Esophagus squamous epithelium (tissue), 5 donors: Measurements from ENCODE around the gene TMOD1. TPM values are rescaled to one million over a fixed set of nuclear protein-coding genes. Genes with fewer than 3 reads are reported as not detected.

Experiments
- DNase-seq: peaks from one replicate; lab custom pipeline; 2025; lab: John Stamatoyannopoulos, UW
- H3K27ac ChIP-seq, 4 donors: fragments of 200-600 bp; sonication (generic); one replicate each; pipeline ENCODE4 v1.5.1; 2016 to 2019; ENCODE audit warnings: mild to moderate bottlenecking in 1 of 4
- H3K27me3 ChIP-seq, 4 donors: fragments of 200-600 bp; sonication (generic); 1 replicate in 3 of 4; 2 replicates in 1 of 4; pipeline versions ENCODE4 v1.5.1 to v1.6.0; 2017 to 2021; ENCODE audit warnings: antibody characterized with exemption in 1 of 4
- H3K36me3 ChIP-seq, 3 donors: fragments of 200-600 bp; sonication (generic); one replicate each; pipeline ENCODE4 v1.5.1; 2016 to 2019
- H3K4me1 ChIP-seq, 3 donors: fragments of 200-600 bp; sonication (generic); one replicate each; pipeline ENCODE4 v1.5.1; 2017 to 2019
- H3K4me3 ChIP-seq, 4 donors: fragments of 200-600 bp; sonication (generic); 1 replicate in 3 of 4; 2 replicates in 1 of 4; pipeline ENCODE4 v1.5.1; 2016 to 2019; ENCODE audit warnings: mild to moderate bottlenecking in 2 of 4, moderate library complexity in 1 of 4
- H3K9me3 ChIP-seq, 3 donors: fragments of 200-600 bp; sonication (generic); one replicate each; pipeline ENCODE4 v1.5.1; 2016 to 2019
- CTCF ChIP-seq, 6 experiments: fragments of 450-650 bp in 4 of 6; fragments of 200-600 bp in 2 of 6; sonication (generic) in 2 of 6; IDR thresholded peaks; one replicate each; pipeline ENCODE4 v1.5.1; 2016 to 2019; ENCODE audit warnings: antibody characterized with exemption in 6 of 6, mild to moderate bottlenecking in 4 of 6, moderate library complexity in 4 of 6
- POLR2A ChIP-seq, 4 donors: fragments of 450-650 bp; IDR thresholded peaks; one replicate each; pipeline ENCODE4 v1.6.1; 2017; ENCODE audit warnings: antibody characterized with exemption in 4 of 4, mild to moderate bottlenecking in 4 of 4, moderate library complexity in 3 of 4
- WGBS, 2 donors: methylation state at CpG; one replicate each; pipeline ENCODE4 v1.1.5; 2018; 5-methylcytosine and 5-hydroxymethylcytosine counted together
- intact Hi-C: fragments of 100-400 bp; cut with DNase I; formaldehyde crosslinking; loops from one replicate; pipeline ENCODE4 v1.15.0; 2022
- total RNA-seq, 4 donors: library from RNA; depleted of rRNA; stranded (reverse); fragments of >200 nt; gene quantifications; one replicate each; pipeline ENCODE4 v1.1.0, GENCODE V29; 2016
- donor health status: DM: yes; HTN: yes; CAD: no.

Gene TMOD1
- total RNA-seq, 4 donors from 2014 or later = 0.15 to 13.4 (median 2.4) TPM

- intact Hi-C loops = no loop called here
- Histone ChIP-seq H3K27ac (no peak overlapping the region), H3K27me3 (no peaks in the 10 kb centered on the region), H3K4me1 (no peaks in the 10 kb centered on the region), H3K36me3 (peaks cover 3 to 97% (median 23%) of the 10 kb centered on the region in 3 donors), H3K4me3 (no peak overlapping the region), H3K9me3 (no peaks in the 10 kb centered on the region)
- 89 to 94% methylated on average over 5 of the region's 5 CpGs for WGBS, 2 donors
- TF ChIP-seq CTCF (IDR thresholded peaks at IDR 0.05) (no peak), POLR2A (IDR thresholded peaks at IDR 0.05) (no peak)
- DNase-seq = no peak
These were observed 146.5 kb downstream of the TMOD1 start for GRCh38 chr9:97647996-97648395.

Other genes starting within 250 kb of the TMOD1 start
- gene CCDC180, start 194.0 kb upstream of the TMOD1 start, total RNA-seq = 1 to 10 TPM in 2 of 4 donors, under 1 TPM in 1, not detected in 1; 0.88 to 4.8 (median 2.7) TPM
- gene TDRD7, start 89.6 kb upstream of the TMOD1 start, total RNA-seq = 10 to 100 TPM in 2 of 4 donors, 1 to 10 TPM in 2; 7.7 to 11.3 (median 10.2) TPM
- 10 to 100 TPM in 2 of 4 donors, 1 to 10 TPM in 2; 6.9 to 20.0 (median 10.1) TPM for gene TSTD2, start 131.7 kb downstream of the TMOD1 start, total RNA-seq
- 10 to 100 TPM; 11.4 to 23.0 (median 16.4) TPM for gene NCBP1, start 132.2 kb downstream of the TMOD1 start, total RNA-seq
- gene XPA, start 195.7 kb downstream of the TMOD1 start, total RNA-seq = 10 to 100 TPM in 2 of 4 donors, 1 to 10 TPM in 2; 8.5 to 14.5 (median 10.3) TPM